ENCODE data around the gene BTG3.

- TF ChIP-seq CTCF (conservative IDR thresholded peaks at IDR 0.05; ENCODE audit: low read length), result no peak
- no peak for TF ChIP-seq EZH2phosphoT487 (IDR thresholded peaks at IDR 0.05; ENCODE audit: borderline replicate concordance)
Measured at GRCh38 chr21:17646790-17647189, 34.1 kb upstream of the BTG3 start.

Measured in Loucy (cell line).